Stomach smooth muscle (tissue), 2 donors: Measurements from ENCODE around the gene CACYBP.

Experiments used
- H3K27ac ChIP-seq: one replicate; pipeline ENCODE4 v1.7.0; 2013; ENCODE audit warnings: mild to moderate bottlenecking, low read length, inconsistent platforms
- H3K27me3 ChIP-seq, 2 donors: one replicate each; pipeline ENCODE4 v1.7.0; 2013; ENCODE audit warnings: low read length in 2 of 2; ENCODE audit not compliant: insufficient read depth in 2 of 2, control insufficient read depth in 1 of 2
- H3K36me3 ChIP-seq, 2 donors: one replicate each; pipeline ENCODE4 v1.7.0; 2013; ENCODE audit warnings: low read length in 2 of 2; ENCODE audit not compliant: control insufficient read depth in 2 of 2, insufficient read depth in 2 of 2
- H3K4me1 ChIP-seq: one replicate; pipeline ENCODE4 v1.7.0; 2013; ENCODE audit warnings: low read length; ENCODE audit not compliant: control insufficient read depth, insufficient read depth
- H3K4me3 ChIP-seq, 2 donors: one replicate each; pipeline ENCODE4 v1.7.0; 2013; ENCODE audit warnings: low read length in 2 of 2
- H3K9ac ChIP-seq, 2 donors: one replicate each; pipeline ENCODE4 v1.7.0; 2013; ENCODE audit warnings: low read length in 2 of 2, mild to moderate bottlenecking in 1 of 2
- H3K9me3 ChIP-seq, 2 donors: one replicate each; pipeline ENCODE4 v1.7.0; 2013; ENCODE audit warnings: low read length in 2 of 2; ENCODE audit not compliant: control insufficient read depth in 2 of 2
- donor health status: healthy.
- donor health status: Pancreatic carcinoma.

Gene CACYBP

GRCh38 chr1:174999936-175000696 is at the start of gene CACYBP:
Gene CACYBP (plus strand): TSS chr1:174999947. CDS start chr1:175000181, 234 bp downstream.
- Histone ChIP-seq H3K27me3 (no peaks in the 10 kb centered on the region), H3K36me3 (peaks cover under 1 to 6% of the 10 kb centered on the region in 2 donors), H3K9me3 (no peaks in the 10 kb centered on the region), H3K27ac (peak within 1 kb of the TSS; percentile 99), H3K9ac (peak within 1 kb of the TSS; percentile 85 to 100), H3K4me3 (peak within 1 kb of the TSS; percentile 80 to 90), H3K4me1 (peaks cover 10% of the 10 kb centered on the region)

GRCh38 chr1:174953285-174954072 is 46.3 kb upstream of the CACYBP start:
- no peak overlapping the region for H3K27ac ChIP-seq
- no peaks in the 10 kb centered on the region for H3K9me3 ChIP-seq
- no peak overlapping the region for H3K4me3 ChIP-seq
- H3K4me1 ChIP-seq, result no peaks in the 10 kb centered on the region
- H3K27me3 ChIP-seq, result no peaks in the 10 kb centered on the region
- no peak overlapping the region for H3K9ac ChIP-seq
- peaks cover 0 to 2% of the 10 kb centered on the region in 2 donors for H3K36me3 ChIP-seq

- H3K4me3 ChIP-seq, result no peak overlapping the region
- H3K9ac ChIP-seq, result no peak overlapping the region
- H3K27me3 ChIP-seq, result no peaks in the 10 kb centered on the region
- H3K9me3 ChIP-seq, result no peaks in the 10 kb centered on the region
- no peak overlapping the region for H3K27ac ChIP-seq
- no peaks in the 10 kb centered on the region for H3K4me1 ChIP-seq
- peaks cover 0 to 2% of the 10 kb centered on the region in 2 donors for H3K36me3 ChIP-seq
These were observed 45.7 kb upstream of the CACYBP start for GRCh38 chr1:174954073-174954460.

- no peak overlapping the region for H3K4me3 ChIP-seq
- no peaks in the 10 kb centered on the region for H3K9me3 ChIP-seq
- no peaks in the 10 kb centered on the region for H3K27me3 ChIP-seq
- no peak overlapping the region for H3K9ac ChIP-seq
- no peaks in the 10 kb centered on the region for H3K4me1 ChIP-seq
- H3K27ac ChIP-seq, result no peak overlapping the region
- H3K36me3 ChIP-seq, result peaks cover 0 to 2% of the 10 kb centered on the region in 2 donors
These were observed 44.8 kb upstream of the CACYBP start for GRCh38 chr1:174954671-174955669.

- H3K27me3 ChIP-seq, result no peaks in the 10 kb centered on the region
- H3K9me3 ChIP-seq, result no peaks in the 10 kb centered on the region
- no peak overlapping the region for H3K4me3 ChIP-seq
- H3K27ac ChIP-seq, result no peak overlapping the region
- H3K9ac ChIP-seq, result no peak overlapping the region
- no peaks in the 10 kb centered on the region for H3K4me1 ChIP-seq
- peaks cover 0 to 2% of the 10 kb centered on the region in 2 donors for H3K36me3 ChIP-seq
These were observed 43.7 kb upstream of the CACYBP start for GRCh38 chr1:174956086-174956485.

- H3K9ac ChIP-seq, result no peak overlapping the region
- no peaks in the 10 kb centered on the region for H3K4me1 ChIP-seq
- H3K27ac ChIP-seq, result no peak overlapping the region
- H3K27me3 ChIP-seq, result no peaks in the 10 kb centered on the region
- no peak overlapping the region for H3K4me3 ChIP-seq
- H3K9me3 ChIP-seq, result no peaks in the 10 kb centered on the region
- peaks cover 0 to 2% of the 10 kb centered on the region in 2 donors for H3K36me3 ChIP-seq
These were observed 42.8 kb upstream of the CACYBP start for GRCh38 chr1:174956976-174957375.

- Histone ChIP-seq H3K27me3 (no peaks in the 10 kb centered on the region), H3K9me3 (no peaks in the 10 kb centered on the region), H3K9ac (no peak overlapping the region), H3K36me3 (peaks cover 0 to 2% of the 10 kb centered on the region in 2 donors), H3K27ac (no peak overlapping the region), H3K4me1 (no peaks in the 10 kb centered on the region), H3K4me3 (no peak overlapping the region)
These were observed 41.9 kb upstream of the CACYBP start for GRCh38 chr1:174957829-174958228.

GRCh38 chr1:174958396-174958795 is 41.4 kb upstream of the CACYBP start:
- H3K9ac ChIP-seq, result no peak overlapping the region
- no peaks in the 10 kb centered on the region for H3K4me1 ChIP-seq
- H3K36me3 ChIP-seq, result peaks cover 0 to 2% of the 10 kb centered on the region in 2 donors
- no peaks in the 10 kb centered on the region for H3K9me3 ChIP-seq
- no peak overlapping the region for H3K27ac ChIP-seq
- H3K4me3 ChIP-seq, result no peak overlapping the region
- no peaks in the 10 kb centered on the region for H3K27me3 ChIP-seq

GRCh38 chr1:174960362-174960761 is 39.4 kb upstream of the CACYBP start:
- Histone ChIP-seq H3K27me3 (no peaks in the 10 kb centered on the region), H3K9me3 (no peaks in the 10 kb centered on the region), H3K36me3 (peaks cover 0 to 2% of the 10 kb centered on the region in 2 donors), H3K27ac (no peak overlapping the region), H3K9ac (no peak overlapping the region), H3K4me1 (peaks cover 1% of the 10 kb centered on the region), H3K4me3 (no peak overlapping the region)

- Histone ChIP-seq H3K9ac (no peak overlapping the region), H3K27me3 (no peaks in the 10 kb centered on the region), H3K4me3 (no peak overlapping the region), H3K4me1 (peaks cover 6% of the 10 kb centered on the region), H3K27ac (no peak overlapping the region), H3K36me3 (no peaks in the 10 kb centered on the region), H3K9me3 (no peaks in the 10 kb centered on the region)
These were observed 36.1 kb upstream of the CACYBP start for GRCh38 chr1:174963529-174964125.
